Breast epithelium (tissue), 4 donors: ENCODE data around the gene DGUOK. TPM values are rescaled to one million over a fixed set of nuclear protein-coding genes. Genes with fewer than 3 reads are reported as not detected.

Experiments
- DNase-seq, 2 donors: peaks; one replicate each; pipeline ENCODE4 v3.0.0-alpha.2; 2019; ENCODE audit warnings: low spot score in 2 of 2
- H3K27ac ChIP-seq, 2 donors: fragments of 200-600 bp; sonication (generic) in 1 of 2; one replicate each; pipeline ENCODE4 v1.5.1; 2016 to 2019; ENCODE audit warnings: mild to moderate bottlenecking in 1 of 2
- H3K27me3 ChIP-seq, 2 donors: fragments of 200-600 bp; sonication (generic) in 1 of 2; one replicate each; pipeline versions ENCODE4 v1.5.1 to v1.6.0; 2017 to 2019; ENCODE audit warnings: control low read depth in 1 of 2, mild to moderate bottlenecking in 1 of 2
- H3K36me3 ChIP-seq: fragments of 200-600 bp; one replicate; pipeline ENCODE4 v1.5.1; 2019
- H3K4me1 ChIP-seq, 2 donors: fragments of 200-600 bp; sonication (generic); one replicate each; pipeline ENCODE4 v1.5.1; 2016 to 2019; ENCODE audit warnings: control low read depth in 1 of 2
- H3K4me3 ChIP-seq, 3 donors: fragments of 200-600 bp; sonication (generic); 1 replicate in 2 of 3; 2 replicates in 1 of 3; pipeline ENCODE4 v1.5.1; 2016 to 2019; ENCODE audit warnings: mild to moderate bottlenecking in 3 of 3, moderate library complexity in 2 of 3
- H3K9me3 ChIP-seq, 2 donors: fragments of 200-600 bp; sonication (generic) in 1 of 2; one replicate each; pipeline ENCODE4 v1.5.1; 2016 to 2019; ENCODE audit warnings: control low read depth in 1 of 2
- CTCF ChIP-seq, 3 donors: fragments of 450-650 bp; IDR thresholded peaks; one replicate each; pipeline ENCODE4 v1.5.1; 2016 to 2017; ENCODE audit warnings: antibody characterized with exemption in 3 of 3, mild to moderate bottlenecking in 3 of 3, moderate library complexity in 3 of 3
- POLR2A ChIP-seq: fragments of 450-650 bp; IDR thresholded peaks from one replicate; pipeline ENCODE4 v1.6.1; 2016; ENCODE audit warnings: antibody characterized with exemption, mild to moderate bottlenecking, moderate library complexity
- POLR2AphosphoS5 ChIP-seq, 3 donors: sonication (generic); formaldehyde crosslinking; IDR thresholded peaks; one replicate each; pipeline ENCODE4 v1.6.1; 2017; ENCODE audit warnings: antibody characterized with exemption in 3 of 3
- intact Hi-C: fragments of 100-400 bp; cut with DNase I; formaldehyde crosslinking; loops from one replicate; pipeline ENCODE4 v1.15.1; 2023; ENCODE audit warnings: low total_unique reads
- total RNA-seq, 3 donors: library from RNA; depleted of rRNA; stranded (reverse); fragments of >200 nt; gene quantifications; one replicate each; pipeline ENCODE4 v1.1.0, GENCODE V29; 2016

DGUOK gene
- total RNA-seq, 3 donors from 2014 or later: 35.4 to 45.7 (median 42.3) TPM

GRCh38 chr2:73998451-73998850 is 71.8 kb downstream of the DGUOK start:
- no peak for DNase-seq
- Histone ChIP-seq H3K4me3 (no peak overlapping the region), H3K36me3 (no peaks in the 10 kb centered on the region), H3K27ac (no peak overlapping the region), H3K4me1 (peaks cover 0 to 11% of the 10 kb centered on the region in 2 donors), H3K9me3 (no peaks in the 10 kb centered on the region), H3K27me3 (no peaks in the 10 kb centered on the region)
- intact Hi-C loops: no loop called here
- no peak for TF ChIP-seq POLR2A
- no peak for TF ChIP-seq POLR2AphosphoS5 (IDR thresholded peaks at IDR 0.05)
- TF ChIP-seq CTCF (IDR thresholded peaks at IDR 0.05): no peak

GRCh38 chr2:73998933-73999332 is 72.3 kb downstream of the DGUOK start:
- Histone ChIP-seq H3K9me3 (no peaks in the 10 kb centered on the region), H3K27me3 (no peaks in the 10 kb centered on the region), H3K36me3 (no peaks in the 10 kb centered on the region), H3K4me1 (peaks cover 0 to 16% of the 10 kb centered on the region in 2 donors), H3K4me3 (no peak overlapping the region), H3K27ac (no peak overlapping the region)
- TF ChIP-seq CTCF (IDR thresholded peaks at IDR 0.05) (no peak), POLR2AphosphoS5 (IDR thresholded peaks at IDR 0.05) (no peak), POLR2A (no peak)
- DNase-seq: no peak
- intact Hi-C loops: no loop called here

- Histone ChIP-seq H3K27me3 (no peaks in the 10 kb centered on the region), H3K27ac (peak overlapping the region; percentile 8 to 48), H3K4me3 (no peak overlapping the region), H3K4me1 (peaks cover 0 to 16% of the 10 kb centered on the region in 2 donors), H3K36me3 (no peaks in the 10 kb centered on the region), H3K9me3 (no peaks in the 10 kb centered on the region)
- no peak for DNase-seq
- no peak for TF ChIP-seq POLR2A
- no peak for TF ChIP-seq CTCF (IDR thresholded peaks at IDR 0.05)
- TF ChIP-seq POLR2AphosphoS5 (IDR thresholded peaks at IDR 0.05): no peak
- intact Hi-C loops: no loop called here
Observed at GRCh38 chr2:73999881-74000597, 73.4 kb downstream of the DGUOK start.

- Histone ChIP-seq H3K4me1 (peaks cover 0 to 16% of the 10 kb centered on the region in 2 donors), H3K27ac (peak overlapping the region; percentile 8 to 12), H3K9me3 (no peaks in the 10 kb centered on the region), H3K36me3 (no peaks in the 10 kb centered on the region), H3K4me3 (no peak overlapping the region), H3K27me3 (no peaks in the 10 kb centered on the region)
- no peak for DNase-seq
- intact Hi-C loops: no loop called here
- TF ChIP-seq POLR2AphosphoS5 (IDR thresholded peaks at IDR 0.05) (no peak), CTCF (IDR thresholded peaks at IDR 0.05) (no peak)
Observed at GRCh38 chr2:74000666-74001065, 74.0 kb downstream of the DGUOK start.

- peak overlapping the region in 1 of 2 donors; percentile 41 for H3K27ac ChIP-seq
- no peaks in the 10 kb centered on the region for H3K36me3 ChIP-seq
- no peaks in the 10 kb centered on the region for H3K27me3 ChIP-seq
- TF ChIP-seq POLR2AphosphoS5 (IDR thresholded peaks at IDR 0.05) (no peak), POLR2A (no peak), CTCF (IDR thresholded peaks at IDR 0.05) (no peak)
- H3K9me3 ChIP-seq: no peaks in the 10 kb centered on the region
- no peak overlapping the region for H3K4me3 ChIP-seq
- peak in 1 of 2 donors; percentile 2 for DNase-seq
- intact Hi-C loops: no loop called here
- H3K4me1 ChIP-seq: peaks cover 0 to 19% of the 10 kb centered on the region in 2 donors
Observed at GRCh38 chr2:74001121-74001520, 74.4 kb downstream of the DGUOK start.
